ENCODE data around the gene DCAF7.

Gene DCAF7

DNA sequence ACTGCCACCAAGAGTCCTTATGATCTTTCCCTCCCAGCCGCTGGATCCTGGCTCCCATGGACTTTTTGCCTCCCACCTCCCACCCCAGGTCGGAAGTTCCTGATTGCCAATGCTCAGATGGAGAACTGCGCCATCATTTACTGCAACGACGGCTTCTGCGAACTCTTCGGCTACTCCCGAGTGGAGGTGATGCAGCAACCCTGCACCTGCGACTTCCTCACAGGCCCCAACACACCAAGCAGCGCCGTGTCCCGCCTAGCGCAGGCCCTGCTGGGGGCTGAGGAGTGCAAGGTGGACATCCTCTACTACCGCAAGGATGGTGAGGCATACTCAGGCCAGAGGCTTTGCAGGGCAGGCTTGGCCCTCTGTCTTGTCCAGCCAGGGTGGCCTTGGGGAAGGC is 26.2 kb upstream of the DCAF7 start:
- no peak for DNase-seq (ENCODE audit: low read depth in 1 of 2, low spot score in 1 of 2)

DNA sequence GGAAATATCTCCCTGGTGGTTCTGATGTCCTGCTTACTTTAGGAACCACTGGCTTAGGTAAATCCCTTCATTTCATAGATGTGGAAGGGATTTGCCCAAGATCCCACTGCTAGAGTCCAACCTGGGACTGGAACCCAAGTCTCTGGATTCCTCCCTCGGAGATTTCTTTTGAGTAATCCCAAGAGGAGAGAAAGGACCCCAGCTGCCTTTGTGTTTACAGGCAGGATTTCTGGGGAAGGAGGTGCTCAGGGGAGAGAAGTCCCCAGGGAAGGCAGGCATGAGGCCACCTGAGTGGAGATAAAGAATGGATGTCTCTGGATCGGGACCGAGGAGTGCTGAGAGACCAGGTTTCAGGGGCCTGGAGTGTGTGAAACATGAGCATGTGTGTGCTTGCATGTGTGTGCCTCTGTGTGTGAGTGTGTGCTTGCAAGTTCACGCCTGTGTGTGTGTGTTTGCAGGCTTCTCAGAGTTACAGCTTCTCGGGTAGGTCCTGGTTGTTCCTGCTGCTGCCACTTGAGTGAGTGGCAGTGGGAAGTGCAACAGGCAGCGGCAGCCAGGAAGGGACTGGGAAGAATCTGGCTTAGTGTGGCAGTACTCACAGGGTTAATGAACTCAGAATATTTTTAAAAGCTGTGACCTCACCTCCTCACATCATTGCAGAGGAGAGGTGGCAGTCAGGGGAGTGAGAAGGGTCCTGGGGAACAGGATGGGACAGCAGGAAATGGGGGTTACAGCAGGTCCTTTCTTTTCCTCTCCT is 24.9 kb upstream of the DCAF7 start:
- DNase-seq (ENCODE audit: low read depth in 1 of 2, low spot score in 1 of 2) = no peak

DNA sequence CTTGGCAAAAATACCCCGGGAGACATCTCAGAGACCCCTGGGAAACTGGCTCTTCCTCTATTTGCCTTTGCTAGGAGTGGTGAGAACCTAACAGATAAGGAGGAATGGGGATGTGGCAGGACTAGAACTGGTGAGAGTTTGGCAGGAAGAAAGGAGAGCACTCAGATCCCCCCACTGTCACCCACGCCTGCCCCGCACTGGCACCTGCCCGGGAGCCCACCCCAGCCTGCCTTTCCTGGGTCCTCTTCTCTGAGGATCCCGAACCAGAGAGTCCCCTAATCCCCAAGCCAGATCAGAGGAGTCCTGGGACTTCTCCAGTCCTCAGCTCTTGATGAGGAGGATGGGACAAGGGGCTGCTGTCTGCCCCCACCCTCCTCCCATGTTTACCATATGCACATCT is 23.4 kb upstream of the DCAF7 start:
- DNase-seq (ENCODE audit: low read depth in 1 of 2, low spot score in 1 of 2) = no peak

DNA sequence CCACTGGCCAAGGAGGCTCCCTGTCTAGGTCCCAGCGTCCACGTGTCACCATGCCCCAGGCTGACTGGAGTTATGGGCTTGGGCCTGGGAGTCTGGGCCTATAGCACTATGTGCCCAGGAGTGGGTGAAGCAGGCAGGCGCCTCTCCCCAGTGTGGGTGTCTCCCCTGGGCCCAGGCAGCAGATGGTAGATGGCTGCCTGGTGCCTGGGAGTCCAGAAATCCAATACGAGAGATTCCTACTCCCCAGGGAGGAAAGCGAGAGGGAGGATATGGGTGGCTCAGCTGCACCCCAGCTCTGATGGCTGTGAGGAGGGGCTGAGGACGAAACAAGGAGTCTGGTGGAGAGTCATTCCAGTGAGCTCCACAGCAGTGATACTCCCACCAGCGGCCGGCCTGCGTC is 22.1 kb upstream of the DCAF7 start:
- DNase-seq (ENCODE audit: low read depth in 1 of 2, low spot score in 1 of 2) = no peak

DNA sequence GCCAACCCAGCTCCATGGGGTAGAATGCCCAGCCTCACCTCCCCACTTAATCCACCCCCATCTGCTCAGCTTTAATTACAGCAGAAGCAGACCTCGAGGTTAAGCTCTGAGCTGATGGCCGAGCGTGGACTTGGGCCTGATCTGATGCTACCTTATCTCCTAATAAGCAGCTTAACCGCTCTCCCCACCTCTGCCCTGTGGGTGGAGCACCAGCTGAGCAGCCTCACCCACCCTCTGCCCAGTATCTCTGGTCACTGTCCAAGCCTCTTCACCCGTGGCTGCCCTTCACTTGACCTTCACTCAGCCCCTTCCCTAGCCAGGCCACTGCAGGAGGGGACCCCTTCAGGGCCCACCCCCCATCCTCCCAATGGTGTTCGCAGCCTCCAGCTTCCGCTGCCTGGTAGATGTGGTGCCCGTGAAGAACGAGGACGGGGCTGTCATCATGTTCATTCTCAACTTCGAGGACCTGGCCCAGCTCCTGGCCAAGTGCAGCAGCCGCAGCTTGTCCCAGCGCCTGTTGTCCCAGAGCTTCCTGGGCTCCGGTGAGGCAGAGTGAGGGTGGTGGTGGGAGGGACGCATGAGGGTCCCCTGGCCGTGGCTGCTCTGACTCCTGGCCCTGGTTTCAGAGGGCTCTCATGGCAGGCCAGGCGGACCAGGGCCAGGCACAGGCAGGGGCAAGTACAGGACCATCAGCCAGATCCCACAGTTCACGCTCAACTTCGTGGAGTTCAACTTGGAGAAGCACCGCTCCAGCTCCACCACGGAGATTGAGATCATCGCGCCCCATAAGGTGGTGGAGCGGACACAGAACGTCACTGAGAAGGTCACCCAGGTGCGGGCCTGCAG is 20.3 kb upstream of the DCAF7 start:
- DNase-seq (ENCODE audit: low read depth in 1 of 2, low spot score in 1 of 2) = no peak

DNA sequence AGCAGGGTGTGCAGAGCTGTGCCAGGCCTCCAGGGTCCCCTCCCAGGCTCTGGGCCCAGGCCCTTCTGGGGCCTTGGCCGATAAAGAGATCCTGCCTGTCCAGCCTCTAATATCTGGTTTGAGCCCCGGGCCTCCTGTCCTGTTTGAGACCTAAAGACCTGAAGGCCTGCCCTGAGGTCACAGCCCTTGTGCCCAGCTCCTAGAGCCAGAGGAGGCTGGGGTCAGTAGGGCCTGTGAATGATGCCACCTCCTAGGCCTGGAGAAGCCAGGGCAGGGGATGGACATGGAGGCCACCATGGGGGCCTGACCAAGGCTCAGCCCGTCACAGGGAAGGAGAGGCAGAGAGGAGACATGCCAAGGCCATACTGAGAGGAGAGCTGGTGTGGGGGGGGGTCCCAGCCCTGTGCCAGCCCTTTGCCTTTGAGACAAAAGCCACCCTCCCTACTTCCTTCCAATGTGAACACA is 19.7 kb upstream of the DCAF7 start:
- no peak for DNase-seq (ENCODE audit: low read depth in 1 of 2, low spot score in 1 of 2)

DNA sequence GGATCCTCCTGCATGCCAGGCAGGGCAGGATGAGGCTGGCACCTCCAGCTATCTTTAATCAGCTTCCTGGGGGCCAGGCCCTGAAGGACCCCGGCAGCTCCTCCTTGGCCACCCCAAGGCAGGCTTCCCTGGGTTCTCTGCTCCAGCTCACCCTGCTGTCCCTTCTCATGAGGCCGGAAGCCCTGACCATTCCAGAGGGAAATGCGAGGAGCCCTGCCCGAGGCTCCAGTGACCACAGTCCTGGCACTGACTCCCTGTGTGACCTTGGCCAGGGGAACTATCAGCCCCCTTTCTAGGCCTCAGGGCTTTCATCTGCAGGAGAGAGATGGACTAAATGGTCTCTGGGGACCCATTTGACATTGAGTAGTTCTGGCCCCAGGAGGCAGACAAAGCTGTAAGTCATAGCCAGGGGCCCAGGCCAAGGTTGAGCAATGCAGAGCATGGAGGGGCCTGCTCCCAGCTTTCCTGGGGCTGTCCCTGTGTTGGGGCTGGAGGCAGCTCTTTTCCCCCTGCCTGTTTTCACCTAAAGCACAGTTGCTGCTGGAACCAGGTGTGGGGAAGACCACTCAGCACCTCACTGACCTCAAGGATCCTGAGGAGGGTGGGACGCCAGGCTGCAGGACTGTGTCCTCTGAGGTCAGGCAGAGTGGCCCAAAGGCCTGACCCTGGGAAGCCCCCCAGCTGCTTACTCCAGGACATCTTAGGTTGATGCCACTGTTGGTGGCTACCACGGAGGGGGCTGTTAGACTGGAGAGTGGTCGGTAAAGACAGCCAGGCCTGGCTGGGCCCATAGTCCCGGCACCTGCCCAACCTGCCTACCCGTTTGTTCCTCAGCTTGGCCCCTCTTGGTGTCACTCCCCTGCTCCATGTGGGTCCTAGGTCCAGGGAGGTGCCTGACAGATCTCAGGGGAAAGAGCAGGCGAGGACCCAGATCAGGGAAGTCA is 19.0 kb upstream of the DCAF7 start:
- DNase-seq (ENCODE audit: low read depth in 1 of 2, low spot score in 1 of 2) = no peak

DNA sequence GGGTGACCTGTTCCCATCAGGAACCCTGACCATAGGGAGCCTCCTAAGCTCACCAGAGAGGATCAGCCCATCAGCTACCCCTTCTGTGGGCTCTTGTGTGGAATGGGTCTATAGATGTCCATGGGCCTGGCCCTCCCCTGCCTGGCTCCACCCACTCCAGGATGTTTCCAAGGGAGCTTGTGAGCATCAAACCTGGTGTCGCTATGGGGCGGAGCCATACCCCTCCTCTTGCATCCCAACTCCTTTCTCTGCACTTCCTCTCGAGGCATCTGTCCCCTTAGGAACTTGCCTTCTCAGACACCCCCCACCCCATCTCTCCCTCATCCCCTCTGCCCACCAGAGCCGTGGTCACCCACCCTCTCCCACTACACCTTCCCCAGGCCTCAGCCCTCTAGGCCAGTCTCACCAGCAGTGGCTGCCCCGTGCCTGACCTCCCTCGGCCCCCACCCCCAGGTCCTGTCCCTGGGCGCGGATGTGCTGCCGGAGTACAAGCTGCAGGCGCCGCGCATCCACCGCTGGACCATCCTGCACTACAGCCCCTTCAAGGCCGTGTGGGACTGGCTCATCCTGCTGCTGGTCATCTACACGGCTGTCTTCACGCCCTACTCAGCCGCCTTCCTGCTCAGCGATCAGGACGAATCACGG is 16.7 kb upstream of the DCAF7 start:
- DNase-seq (ENCODE audit: low read depth in 1 of 2, low spot score in 1 of 2) = no peak

DNA sequence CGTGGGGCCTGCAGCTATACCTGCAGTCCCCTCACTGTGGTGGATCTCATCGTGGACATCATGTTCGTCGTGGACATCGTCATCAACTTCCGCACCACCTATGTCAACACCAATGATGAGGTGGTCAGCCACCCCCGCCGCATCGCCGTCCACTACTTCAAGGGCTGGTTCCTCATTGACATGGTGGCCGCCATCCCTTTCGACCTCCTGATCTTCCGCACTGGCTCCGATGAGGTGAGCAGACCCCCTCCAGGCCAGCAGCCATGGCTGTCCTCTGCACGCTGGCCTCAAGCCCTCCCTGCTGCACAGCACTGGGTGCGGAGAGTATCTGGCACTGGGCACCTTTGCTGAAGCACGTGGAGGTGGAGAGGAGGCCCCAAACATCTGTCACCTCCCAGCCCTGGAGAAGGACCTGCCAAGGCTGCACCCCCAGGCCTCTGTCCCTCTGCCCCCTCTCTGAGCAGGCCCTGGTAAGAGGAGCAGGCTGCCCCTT is 16.2 kb upstream of the DCAF7 start:
- DNase-seq (ENCODE audit: low read depth in 1 of 2, low spot score in 1 of 2) = no peak

DNA sequence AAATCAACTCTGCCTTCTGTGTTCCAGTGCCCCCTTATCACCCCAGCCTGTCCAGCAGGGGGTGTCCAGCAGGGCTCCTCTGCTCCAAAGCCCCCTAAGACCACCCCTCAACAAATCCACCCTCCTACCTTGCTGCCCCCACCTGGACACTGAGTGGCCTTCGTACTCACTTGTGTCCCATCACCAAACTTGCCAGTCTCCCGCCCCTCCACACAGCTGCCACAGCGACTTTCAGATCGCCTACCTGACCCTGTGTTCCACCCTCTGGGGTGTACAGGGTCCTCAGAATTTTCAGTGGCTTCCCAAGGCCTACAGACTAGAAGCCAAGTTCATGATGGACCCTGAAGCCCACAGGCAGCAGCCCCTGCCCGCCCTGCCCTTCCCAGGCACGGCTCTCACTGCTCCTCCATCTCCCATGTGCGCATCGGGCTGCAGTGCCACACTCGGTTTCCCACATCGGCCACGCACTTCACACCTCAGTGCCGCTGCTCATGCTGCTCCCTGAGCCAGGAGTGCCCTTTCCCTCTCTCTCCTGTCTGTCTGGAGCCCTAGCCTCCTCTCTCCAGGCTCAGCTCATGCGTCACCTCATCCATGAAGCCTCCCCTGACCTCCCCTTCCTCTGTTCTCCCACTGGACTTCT is 15.3 kb upstream of the DCAF7 start:
- DNase-seq (ENCODE audit: low read depth in 1 of 2, low spot score in 1 of 2) = no peak

DNA sequence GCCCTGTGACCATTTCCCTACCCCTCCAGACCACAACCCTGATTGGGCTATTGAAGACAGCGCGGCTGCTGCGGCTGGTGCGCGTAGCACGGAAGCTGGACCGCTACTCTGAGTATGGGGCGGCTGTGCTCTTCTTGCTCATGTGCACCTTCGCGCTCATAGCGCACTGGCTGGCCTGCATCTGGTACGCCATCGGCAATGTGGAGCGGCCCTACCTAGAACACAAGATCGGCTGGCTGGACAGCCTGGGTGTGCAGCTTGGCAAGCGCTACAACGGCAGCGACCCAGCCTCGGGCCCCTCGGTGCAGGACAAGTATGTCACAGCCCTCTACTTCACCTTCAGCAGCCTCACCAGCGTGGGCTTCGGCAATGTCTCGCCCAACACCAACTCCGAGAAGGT is 14.6 kb upstream of the DCAF7 start:
- DNase-seq (ENCODE audit: low read depth in 1 of 2, low spot score in 1 of 2) = no peak

DNA sequence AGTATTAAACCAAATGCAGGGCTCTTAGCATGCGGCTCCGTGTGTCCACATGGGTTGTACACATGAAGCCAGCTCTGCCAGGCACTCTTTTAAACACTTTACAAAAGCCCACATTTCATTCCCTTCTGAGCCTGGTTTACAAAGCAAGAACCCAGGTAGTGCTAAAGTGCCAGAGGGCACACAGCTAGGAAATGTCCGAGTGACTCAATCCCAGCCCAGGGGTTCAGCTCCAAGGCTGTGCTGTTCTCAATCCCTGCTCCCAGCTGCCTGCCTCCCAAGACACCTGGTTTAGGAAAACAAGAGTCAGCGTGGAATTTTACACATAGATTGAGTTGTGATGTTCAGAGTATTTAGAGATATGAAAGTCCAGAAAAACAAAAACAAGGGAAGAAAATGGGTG is 13.3 kb upstream of the DCAF7 start:
- DNase-seq (ENCODE audit: low read depth in 1 of 2, low spot score in 1 of 2) = no peak

DNA sequence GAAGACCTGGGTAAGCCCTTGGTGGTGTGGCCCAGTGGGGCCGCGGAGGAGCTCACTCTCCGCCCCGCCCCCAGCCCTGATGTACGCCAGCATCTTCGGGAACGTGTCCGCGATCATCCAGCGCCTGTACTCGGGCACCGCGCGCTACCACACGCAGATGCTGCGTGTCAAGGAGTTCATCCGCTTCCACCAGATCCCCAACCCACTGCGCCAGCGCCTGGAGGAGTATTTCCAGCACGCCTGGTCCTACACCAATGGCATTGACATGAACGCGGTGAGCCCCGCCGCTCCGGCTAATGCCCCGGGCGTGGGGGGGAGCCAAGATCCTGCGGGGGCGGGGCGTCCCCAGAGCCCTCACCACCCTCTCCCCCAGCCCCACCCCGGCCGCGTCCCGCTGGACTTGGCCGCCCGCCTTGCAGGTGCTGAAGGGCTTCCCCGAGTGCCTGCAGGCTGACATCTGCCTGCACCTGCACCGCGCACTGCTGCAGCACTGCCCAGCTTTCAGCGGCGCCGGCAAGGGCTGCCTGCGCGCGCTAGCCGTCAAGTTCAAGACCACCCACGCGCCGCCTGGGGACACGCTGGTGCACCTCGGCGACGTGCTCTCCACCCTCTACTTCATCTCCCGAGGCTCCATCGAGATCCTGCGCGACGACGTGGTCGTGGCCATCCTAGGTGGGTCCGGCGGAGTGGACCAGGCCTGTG is 12.1 kb upstream of the DCAF7 start:
- no peak for DNase-seq (ENCODE audit: low read depth in 1 of 2, low spot score in 1 of 2)

DNA sequence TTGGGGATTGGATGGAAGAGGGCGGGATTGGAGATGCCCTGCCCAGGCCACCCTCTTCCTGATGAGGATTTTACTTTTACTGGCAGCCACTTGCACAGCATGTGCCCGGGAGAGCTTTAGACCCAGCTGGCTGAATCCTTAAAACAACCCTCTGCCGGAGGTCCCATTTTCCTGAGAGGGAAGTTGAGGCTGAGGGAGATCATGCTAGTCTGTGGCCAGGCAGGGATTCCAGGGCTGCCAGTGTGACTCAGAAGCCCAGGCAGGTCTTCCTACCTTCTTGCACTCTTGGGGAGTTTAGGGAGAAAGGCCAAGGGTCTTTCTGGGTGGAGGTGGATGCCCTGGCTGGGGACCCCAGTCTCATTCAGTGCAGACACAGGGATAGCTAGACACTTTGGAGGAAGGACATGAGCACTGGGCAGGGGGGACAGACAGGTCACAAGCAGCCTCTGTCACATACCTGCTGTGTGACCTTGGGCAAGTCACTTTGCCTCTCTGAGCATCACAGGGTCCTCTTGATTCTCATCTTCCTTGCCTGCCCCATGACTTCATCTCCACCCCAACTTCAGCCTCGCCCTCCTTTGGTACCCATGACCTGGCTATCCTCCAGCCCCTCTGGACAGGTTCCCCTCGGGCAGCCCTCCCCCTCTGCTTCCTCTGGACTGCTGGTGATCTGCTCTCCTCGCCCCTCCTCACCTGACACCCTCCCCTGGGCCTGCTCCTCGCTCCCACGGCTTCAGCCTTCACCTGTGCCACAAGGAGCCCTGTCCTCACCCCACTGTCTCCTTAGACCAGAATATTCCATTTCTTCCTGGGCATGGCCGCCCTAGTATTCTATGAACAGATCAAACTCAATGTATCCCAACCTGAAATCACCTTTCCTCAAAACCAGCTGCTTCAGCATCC is 11.3 kb upstream of the DCAF7 start:
- no peak for DNase-seq (ENCODE audit: low read depth in 1 of 2, low spot score in 1 of 2)

DNA sequence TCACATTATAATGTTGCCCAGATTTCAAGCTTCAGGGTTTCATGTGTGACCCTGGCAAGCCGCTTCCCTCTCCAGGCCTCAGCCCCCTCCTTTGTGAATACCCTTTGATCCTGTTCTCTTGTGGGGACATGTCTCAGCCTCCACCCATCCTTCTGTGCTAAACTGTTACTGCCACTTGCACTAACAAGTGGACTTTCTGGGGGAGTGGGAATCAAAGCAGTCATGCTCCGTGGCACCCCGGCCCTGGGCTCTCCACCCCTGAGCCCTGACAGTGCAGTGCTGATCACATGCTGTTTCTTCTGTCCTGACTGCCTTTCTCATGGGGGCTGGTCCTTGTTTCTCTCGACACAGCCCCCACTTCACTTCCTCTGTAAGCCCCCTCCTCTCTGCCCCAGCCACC is 9.7 kb upstream of the DCAF7 start:
- DNase-seq (ENCODE audit: low read depth in 1 of 2, low spot score in 1 of 2) = no peak

DNA sequence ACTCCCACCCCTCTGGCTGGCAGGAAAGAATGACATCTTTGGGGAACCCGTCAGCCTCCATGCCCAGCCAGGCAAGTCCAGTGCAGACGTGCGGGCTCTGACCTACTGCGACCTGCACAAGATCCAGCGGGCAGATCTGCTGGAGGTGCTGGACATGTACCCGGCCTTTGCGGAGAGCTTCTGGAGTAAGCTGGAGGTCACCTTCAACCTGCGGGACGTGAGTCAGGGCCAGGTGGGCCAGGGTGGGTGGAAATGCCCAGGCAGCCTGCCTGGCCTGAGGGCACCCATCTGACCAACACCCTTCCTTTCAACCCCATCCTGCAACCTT is 8.1 kb upstream of the DCAF7 start:
- DNase-seq (ENCODE audit: low read depth in 1 of 2, low spot score in 1 of 2) = no peak

DNA sequence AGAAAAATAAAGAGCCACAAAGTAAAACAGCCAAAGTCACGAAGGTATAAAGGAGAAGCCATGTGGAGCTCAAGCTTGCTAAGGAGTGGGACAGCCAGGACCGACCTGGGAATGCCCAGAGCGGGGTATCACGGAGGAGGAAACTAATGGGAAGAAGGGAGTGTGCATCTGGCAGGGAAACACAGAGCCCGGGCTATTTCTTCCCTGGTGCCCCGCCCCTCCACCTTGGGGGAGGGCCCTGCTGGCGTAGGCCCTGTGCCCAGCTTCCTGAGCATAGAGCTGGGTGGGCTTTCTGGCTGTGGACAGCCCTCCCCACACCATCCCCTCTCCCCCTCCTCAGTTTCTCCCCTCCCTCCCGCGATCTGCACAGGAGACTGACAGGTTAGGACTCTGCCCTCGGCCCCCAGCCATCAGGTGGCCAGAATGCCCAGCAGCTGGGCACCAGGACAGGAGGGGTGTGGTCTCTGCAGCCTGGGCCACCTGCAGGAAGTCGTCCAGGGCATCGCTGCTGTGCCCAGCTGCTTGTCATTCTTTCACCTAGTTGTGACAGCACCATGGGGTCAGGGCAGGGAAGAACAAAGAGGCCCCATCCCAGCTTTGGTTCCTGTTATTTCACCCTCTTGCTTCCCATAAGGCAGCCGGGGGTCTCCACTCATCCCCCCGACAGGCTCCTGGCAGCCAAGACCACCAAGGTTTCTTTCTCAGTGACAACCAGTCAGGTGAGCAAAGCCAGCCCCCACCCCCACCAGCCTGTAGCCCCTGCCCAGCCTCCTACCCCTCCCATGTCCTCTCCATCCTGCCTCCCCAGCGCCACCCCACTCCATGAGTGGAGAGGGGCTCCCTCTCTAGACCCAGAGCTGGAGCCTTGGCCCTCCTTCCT is 7.1 kb upstream of the DCAF7 start:
- no peak for DNase-seq (ENCODE audit: low read depth in 1 of 2, low spot score in 1 of 2)

All from activated CD4-positive, alpha-beta T cell treated with anti-CD3 and anti-CD28 coated beads, Interleukin-2, amount 50 U/mL, for 24 hours (primary cell).